GM19438 (cell line): Measurements from ENCODE around the gene APLNR.
"Not testable (repeated sequence)": the region's sequence is repeated elsewhere in the genome, so short reads cannot be mapped to it uniquely, and the experiment has no call there.

Source experiments
- ATAC-seq: cut with Tn5 transposase; IDR thresholded peaks from one replicate; pipeline ENCODE4 v1.9.1; 2021; ENCODE audit warnings: low read depth; ENCODE audit not compliant: unreplicated experiment

APLNR gene

GRCh38 chr11:57237204-57237681 lies at the start of gene APLNR:
Gene APLNR (minus strand): TSS chr11:57237250. CDS start chr11:57237004, 246 bp downstream.
- ATAC-seq = no peak

GRCh38 chr11:57283231-57283990 lies 46.4 kb upstream of the APLNR start:
- ATAC-seq = no peak

DNA sequence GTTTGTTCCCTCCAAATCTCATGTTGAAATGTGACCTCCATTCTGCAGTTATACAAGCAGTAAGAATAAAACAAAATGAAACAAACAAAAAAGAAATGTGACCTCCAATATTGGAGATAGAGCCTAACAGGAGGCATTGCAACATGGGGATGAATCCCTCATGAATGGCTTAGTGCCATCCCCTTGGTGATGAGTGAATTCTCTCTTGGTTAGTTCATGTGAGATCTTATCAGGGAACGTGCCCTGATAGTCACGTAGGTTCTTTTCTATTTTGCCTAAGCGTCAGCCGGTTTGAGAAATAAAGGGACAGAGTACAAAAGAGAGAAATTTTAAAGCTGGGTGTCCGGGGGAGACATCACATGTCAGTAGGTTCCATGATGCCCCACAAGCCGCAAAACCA lies 44.5 kb upstream of the APLNR start:
- ATAC-seq = not testable (repeated sequence)

DNA sequence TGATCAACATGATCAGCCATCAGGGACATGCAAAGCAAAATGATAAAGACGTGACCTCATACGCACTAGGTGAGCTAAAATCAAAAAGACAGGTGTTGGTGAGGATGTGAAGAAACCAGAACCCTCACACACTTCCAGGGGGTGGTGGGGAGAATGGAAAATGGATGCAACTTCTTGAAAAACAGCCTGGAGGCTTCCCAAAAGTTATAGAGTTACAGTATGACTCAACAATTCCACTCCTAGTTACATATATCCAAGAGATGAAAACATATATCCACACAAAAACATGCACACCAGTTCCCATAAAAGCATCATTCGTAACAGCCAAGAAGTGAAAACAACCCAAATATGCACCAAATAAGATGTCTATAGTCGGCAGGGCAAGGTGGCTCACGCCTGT lies 42.1 kb upstream of the APLNR start:
- no peak for ATAC-seq

GRCh38 chr11:57278721-57279095 lies 41.7 kb upstream of the APLNR start:
- no peak for ATAC-seq

DNA sequence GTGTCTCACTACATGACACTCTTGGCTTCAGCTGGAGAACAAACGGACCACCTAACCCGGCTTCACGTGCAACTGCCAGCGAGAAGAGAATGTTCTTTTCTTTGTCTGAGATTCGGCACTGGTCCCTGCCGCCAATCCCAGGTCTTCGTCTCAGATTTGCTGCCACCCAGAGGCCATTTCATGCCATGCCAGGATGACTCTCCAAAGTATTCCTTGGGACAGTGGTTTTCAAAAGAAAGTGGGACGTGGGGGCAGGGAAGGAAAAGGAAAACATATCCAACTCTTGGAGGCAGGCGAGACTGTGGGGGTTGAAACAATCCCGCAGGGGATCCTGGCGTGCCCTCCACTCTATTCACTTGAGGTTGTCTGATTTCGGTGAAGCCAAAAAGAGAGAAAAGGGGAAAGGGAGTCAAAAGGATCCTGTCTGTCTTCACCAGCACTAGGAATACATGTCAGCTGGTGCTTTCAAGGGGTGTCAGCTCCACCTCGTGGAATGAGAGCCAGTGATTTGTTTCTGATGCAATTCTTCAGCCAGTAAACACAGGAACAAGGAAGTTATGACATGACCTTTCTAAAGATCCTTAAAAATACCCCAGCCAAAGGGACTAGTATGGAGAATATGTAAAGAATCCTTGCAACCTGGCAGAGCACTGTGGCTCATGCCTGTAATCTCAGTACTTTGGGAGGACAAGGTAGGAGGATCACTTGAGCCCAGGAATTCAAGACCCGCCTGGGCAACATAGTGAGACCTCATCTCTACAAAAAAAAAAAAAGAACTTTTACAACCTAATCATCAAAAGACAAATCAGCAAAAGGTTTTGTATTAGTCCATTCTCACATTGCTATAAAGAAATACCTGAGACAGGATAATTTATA lies 41.0 kb upstream of the APLNR start:
- ATAC-seq = peak; percentile 85

DNA sequence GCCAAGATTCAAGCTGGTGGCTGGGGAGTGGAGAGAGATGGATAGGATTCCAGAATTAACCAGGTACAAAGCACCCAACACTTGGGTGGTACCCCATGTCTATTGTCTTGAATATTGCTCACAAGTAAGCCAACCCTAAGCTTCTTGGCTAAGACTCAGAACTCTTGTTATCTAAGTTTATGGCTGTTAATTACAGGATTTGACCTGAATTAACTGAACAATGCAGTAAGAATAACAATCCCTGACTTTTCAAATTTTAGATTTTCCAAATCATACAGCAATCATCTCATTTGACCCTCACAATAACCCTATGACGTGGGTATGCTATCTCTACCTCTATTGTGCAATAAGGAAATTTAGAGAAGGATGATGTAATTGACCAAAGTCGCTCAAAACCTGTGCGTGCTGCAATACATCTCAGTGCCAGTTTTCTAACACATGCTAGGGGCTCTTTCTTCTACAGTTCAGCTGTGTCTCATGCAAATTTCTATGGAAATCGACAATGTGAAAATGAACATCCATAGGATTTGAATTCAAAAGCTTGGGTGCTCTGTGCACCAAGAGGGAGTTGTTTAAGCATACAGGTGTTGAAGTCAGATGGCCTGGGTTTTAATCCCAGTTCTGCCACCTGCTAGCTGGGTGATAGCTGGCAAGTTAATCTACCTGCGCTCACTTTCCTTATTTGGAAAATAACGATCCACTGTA lies 40.1 kb upstream of the APLNR start:
- no peak for ATAC-seq

DNA sequence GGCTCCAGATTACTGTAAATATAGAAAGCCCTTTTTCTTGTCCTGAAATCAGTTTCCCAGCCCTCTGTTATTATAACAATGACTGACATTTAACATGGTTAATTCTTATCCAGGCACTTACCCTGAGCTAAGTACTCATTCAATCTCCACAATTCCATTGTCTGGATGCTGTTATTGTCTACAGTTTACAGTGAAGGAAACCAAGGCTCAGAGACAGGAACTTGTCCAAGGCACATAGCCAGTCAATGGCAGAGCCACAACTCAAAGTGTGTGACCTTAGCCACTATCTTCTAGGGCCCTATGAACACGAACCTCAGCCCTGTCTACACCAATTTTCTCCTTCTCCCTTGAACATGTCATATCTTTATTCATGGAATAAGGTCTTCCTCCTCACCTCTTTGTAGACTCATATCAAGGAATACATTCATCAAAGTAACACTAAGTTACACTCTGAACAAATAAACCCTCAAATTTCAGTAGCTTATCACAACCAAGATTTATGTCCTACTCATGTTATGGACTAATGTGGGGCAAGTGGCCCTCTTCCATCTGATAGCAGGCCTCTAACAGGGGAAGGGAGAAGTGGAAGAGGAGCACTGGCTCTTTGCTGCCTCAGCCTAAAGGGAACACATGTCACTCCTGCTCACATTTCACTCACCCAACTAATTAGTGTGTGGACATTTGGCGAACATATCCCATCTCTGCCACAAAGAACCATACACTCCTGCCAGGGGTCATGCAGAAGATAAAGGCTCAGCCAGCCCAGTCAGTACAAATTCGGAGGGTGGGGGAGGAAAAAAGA lies 39.3 kb upstream of the APLNR start:
- ATAC-seq = no peak

DNA sequence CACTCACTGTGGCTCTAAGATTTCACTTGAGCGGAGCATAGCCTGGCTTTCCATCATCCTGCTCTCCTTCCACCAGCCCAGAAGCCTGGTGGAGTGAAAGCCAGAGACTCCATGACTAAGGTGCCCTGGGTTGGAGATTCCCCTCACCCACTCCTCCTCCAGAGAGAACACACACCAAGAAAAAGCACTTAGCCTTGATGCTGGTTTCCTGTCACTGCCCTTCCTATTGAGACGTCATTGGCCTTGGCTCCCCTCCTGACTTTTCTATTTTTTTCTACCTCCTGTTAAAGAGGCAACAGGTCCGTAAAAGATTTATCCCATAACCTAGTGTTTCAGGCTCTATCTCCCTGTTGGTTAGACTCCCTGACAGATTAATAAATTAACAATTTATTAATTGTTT lies 38.5 kb upstream of the APLNR start:
- no peak for ATAC-seq

DNA sequence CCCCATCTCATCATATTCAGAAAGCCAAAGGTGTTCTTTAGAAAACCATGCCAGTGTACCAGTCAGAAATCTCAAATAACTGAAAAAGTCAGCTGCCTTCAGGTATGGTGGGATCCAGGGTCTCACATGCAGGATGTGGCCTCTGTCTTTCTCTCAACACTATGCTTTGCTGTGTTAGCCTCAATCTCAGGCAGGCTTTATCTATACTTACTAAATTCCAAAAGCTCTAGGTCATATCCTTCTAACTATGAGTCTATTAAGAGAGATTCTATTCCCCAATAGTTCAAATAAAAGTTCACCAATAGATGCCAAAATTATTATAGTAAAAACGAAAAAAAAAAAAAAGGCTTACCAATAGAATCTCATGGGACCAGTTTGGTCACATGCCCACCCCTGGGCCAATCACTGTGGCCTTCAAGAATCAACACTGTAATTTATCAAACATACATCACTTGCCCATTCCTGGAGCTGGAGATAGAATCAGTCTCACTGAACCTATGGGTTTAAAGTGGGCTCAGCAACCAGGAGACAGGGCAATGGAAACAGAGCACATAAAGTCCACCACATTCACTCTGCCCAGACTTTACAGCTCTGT lies 38.0 kb upstream of the APLNR start:
- no peak for ATAC-seq

GRCh38 chr11:57273448-57274058 lies 36.5 kb upstream of the APLNR start:
- ATAC-seq = no peak

- ATAC-seq = no peak
These were observed 32.5 kb upstream of the APLNR start for GRCh38 chr11:57269571-57270021.

GRCh38 chr11:57266157-57266556 lies 29.1 kb upstream of the APLNR start:
- no peak for ATAC-seq

GRCh38 chr11:57263351-57263750 lies 26.3 kb upstream of the APLNR start:
- no peak for ATAC-seq

GRCh38 chr11:57262157-57262556 lies 25.1 kb upstream of the APLNR start:
- no peak for ATAC-seq

- no peak for ATAC-seq
These were observed 24.1 kb upstream of the APLNR start for GRCh38 chr11:57260937-57261783.

DNA sequence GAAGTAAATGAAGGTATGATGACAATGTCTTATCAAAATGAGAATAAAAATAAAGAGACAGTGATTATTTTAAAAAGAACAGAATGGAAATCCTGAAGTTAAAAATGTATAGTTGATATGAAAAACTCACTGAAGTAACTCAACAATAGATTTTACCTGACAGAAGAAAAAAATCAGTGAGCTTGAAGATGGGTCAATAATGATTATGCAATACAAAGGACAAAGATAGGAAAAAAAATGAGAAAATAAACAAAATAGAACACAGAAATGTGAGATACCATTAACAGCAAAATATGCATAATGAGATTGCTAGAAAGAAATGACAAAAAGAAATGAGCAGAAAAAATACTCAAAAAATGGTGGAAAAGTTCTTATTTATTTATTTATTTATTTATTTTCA lies 19.1 kb upstream of the APLNR start:
- no peak for ATAC-seq

- ATAC-seq = no peak
These were observed 18.6 kb upstream of the APLNR start for GRCh38 chr11:57255618-57256017.
